Body of pancreas (tissue), 4 donors: ENCODE data around the gene GTPBP1. TPM values are rescaled to one million over a fixed set of nuclear protein-coding genes. Genes with fewer than 3 reads are reported as not detected.
A peak's percentile ranks its signal among the peaks of the same experiment; 100 is the strongest.

Experiments used
- ATAC-seq: fragments of 150-250 bp; one replicate; pipeline ENCODE4 v1.9.1; 2016
- DNase-seq, 4 donors: peaks; one replicate each; pipeline ENCODE4 v3.0.0-alpha.2; 2019
- H3K27ac ChIP-seq, 4 donors: fragments of 200-600 bp; sonication (generic); 1 replicate in 3 of 4; 2 replicates in 1 of 4; pipeline versions ENCODE4 v1.5.1 to v1.6.1; 2016 to 2019; ENCODE audit warnings: mild to moderate bottlenecking in 1 of 4, mixed read lengths in 1 of 4, moderate library complexity in 1 of 4
- H3K27me3 ChIP-seq, 2 donors: fragments of 200-600 bp; sonication (generic); one replicate each; pipeline ENCODE4 v1.6.0; 2016; ENCODE audit warnings: mild to moderate bottlenecking in 1 of 2
- H3K36me3 ChIP-seq, 2 donors: fragments of 200-600 bp; sonication (generic); replicated peaks in 1 of 2; 2 replicates each; pipeline ENCODE4 v1.5.1; 2016; ENCODE audit warnings: low read depth in 2 of 2; ENCODE audit not compliant: insufficient read depth in 1 of 2
- H3K4me1 ChIP-seq: fragments of 200-600 bp; sonication (generic); one replicate; pipeline ENCODE4 v1.6.0; 2016
- H3K4me3 ChIP-seq, 2 donors: fragments of 200-600 bp; sonication (generic); 1 replicate in 1 of 2; 2 replicates in 1 of 2; pipeline ENCODE4 v1.5.1; 2016 to 2019
- H3K9me3 ChIP-seq, 3 donors: fragments of 200-600 bp; sonication (generic); 1 replicate in 2 of 3; 2 replicates in 1 of 3; pipeline ENCODE4 v1.5.1; 2016
- CTCF ChIP-seq, 7 experiments: fragments of 450-650 bp in 4 of 7; fragments of 200-600 bp in 3 of 7; sonication (generic) in 3 of 7; IDR thresholded peaks; one replicate each; pipeline ENCODE4 v1.5.1; 2016 to 2019; ENCODE audit warnings: antibody characterized with exemption in 7 of 7
- POLR2A ChIP-seq, 3 donors: fragments of 450-650 bp; IDR thresholded peaks; one replicate each; pipeline ENCODE4 v1.6.1; 2016; ENCODE audit warnings: antibody characterized with exemption in 3 of 3, mild to moderate bottlenecking in 2 of 3
- WGBS, 2 donors: methylation state at CpG; one replicate each; pipeline ENCODE4 v1.1.5; 2017; 5-methylcytosine and 5-hydroxymethylcytosine counted together
- intact Hi-C: fragments of 100-400 bp; cut with DNase I; formaldehyde crosslinking; loops from one replicate; pipeline ENCODE4 v1.15.1; 2023
- total RNA-seq, 2 donors: library from RNA; depleted of rRNA; stranded (reverse); fragments of >200 nt; gene quantifications; one replicate each; pipeline ENCODE4 v1.1.0, GENCODE V29; 2016

Gene GTPBP1
- total RNA-seq, 2 donors from 2014 or later: 34.0 to 53.4 TPM

- H3K27ac ChIP-seq: peak overlapping the region; percentile 85 to 94 (median 90)
- no peak overlapping the region for H3K4me3 ChIP-seq
- TF ChIP-seq POLR2A (IDR thresholded peaks at IDR 0.05) (no peak), CTCF (IDR thresholded peaks at IDR 0.05) (no peak)
- H3K27me3 ChIP-seq: no peaks in the 10 kb centered on the region
- no peak for ATAC-seq
- intact Hi-C loops: no loop called here
- H3K36me3 ChIP-seq: peaks cover 28 to 40% of the 10 kb centered on the region in 2 donors
- H3K9me3 ChIP-seq: no peaks in the 10 kb centered on the region
- DNase-seq: peak in 1 of 4 donors; percentile 45
- 80 to 90% methylated on average over 12 to 15 of the region's 15 CpGs for WGBS, 2 donors
- H3K4me1 ChIP-seq: peaks cover 53% of the 10 kb centered on the region
Observed at GRCh38 chr22:38735465-38736256, 29.9 kb downstream of the GTPBP1 start.

DNA sequence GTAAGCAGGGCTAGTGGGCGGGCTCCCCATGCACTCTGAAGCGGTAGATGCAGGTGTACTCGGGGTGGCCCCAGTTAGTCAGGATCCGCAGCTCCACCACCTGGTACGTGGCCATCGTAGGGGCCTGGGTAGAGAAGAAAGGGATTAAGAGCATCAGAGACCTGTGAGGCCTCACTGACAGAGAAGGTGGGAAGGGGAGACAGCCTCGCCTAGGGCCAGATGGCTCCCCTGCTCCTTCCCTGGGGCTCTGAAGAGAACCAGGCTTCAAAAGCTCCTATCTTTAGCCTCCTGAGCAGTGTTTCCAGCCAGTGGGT is 30.5 kb downstream of the GTPBP1 start:
- peak overlapping the region in 1 of 4 donors; percentile 85 for H3K27ac ChIP-seq
- H3K27me3 ChIP-seq: no peaks in the 10 kb centered on the region
- TF ChIP-seq CTCF (IDR thresholded peaks at IDR 0.05) (no peak), POLR2A (IDR thresholded peaks at IDR 0.05) (no peak)
- 86 to 92% methylated on average over 7 of the region's 7 CpGs for WGBS, 2 donors
- no peaks in the 10 kb centered on the region for H3K9me3 ChIP-seq
- intact Hi-C loops: no loop called here
- peaks cover 49% of the 10 kb centered on the region for H3K4me1 ChIP-seq
- no peak for DNase-seq
- peaks cover 32 to 46% of the 10 kb centered on the region in 2 donors for H3K36me3 ChIP-seq
- no peak overlapping the region for H3K4me3 ChIP-seq
- ATAC-seq: no peak

- Histone ChIP-seq H3K27me3 (no peaks in the 10 kb centered on the region), H3K27ac (no peak overlapping the region), H3K4me3 (no peak overlapping the region), H3K4me1 (peaks cover 36% of the 10 kb centered on the region), H3K36me3 (peaks cover 42 to 59% of the 10 kb centered on the region in 2 donors), H3K9me3 (no peaks in the 10 kb centered on the region)
- intact Hi-C loops: no loop called here
- TF ChIP-seq CTCF (IDR thresholded peaks at IDR 0.05) (no peak), POLR2A (IDR thresholded peaks at IDR 0.05) (no peak)
- no peak for DNase-seq
- no peak for ATAC-seq
- 86% methylated on average over 16 to 21 of the region's 21 CpGs for WGBS, 2 donors
Observed at GRCh38 chr22:38737302-38738060, 31.7 kb downstream of the GTPBP1 start.

DNA sequence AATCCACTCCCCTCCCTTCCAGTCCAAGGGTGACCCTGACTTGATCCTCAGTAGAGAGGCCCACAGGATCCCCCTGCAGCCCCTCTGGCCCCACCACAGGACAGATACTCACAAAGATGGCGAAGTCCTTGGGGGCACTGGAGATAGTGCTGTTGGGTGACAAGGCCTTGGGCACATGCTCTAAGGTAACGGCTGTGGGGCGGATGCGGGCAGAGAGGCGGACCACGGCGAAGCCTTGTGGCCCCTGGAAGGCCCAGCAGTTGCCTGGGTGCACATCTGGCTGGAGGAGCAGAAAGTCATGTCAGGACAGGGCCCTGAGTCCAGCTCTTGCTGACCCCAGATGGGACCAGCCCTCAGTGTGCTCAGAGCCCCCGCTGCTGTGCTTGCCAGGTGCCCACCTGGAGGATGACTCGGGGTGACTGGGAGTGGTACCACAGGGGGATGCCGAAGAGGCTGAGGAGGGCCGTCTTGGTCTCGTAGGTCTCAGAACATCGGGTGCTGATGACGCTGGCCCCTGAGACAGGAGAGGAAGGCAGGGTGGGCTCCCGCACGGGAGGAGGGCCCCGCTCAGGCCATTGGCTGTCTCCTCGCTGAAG is 32.8 kb downstream of the GTPBP1 start:
- Histone ChIP-seq H3K36me3 (peaks cover 42 to 66% of the 10 kb centered on the region in 2 donors), H3K4me1 (peaks cover 26% of the 10 kb centered on the region), H3K4me3 (no peak overlapping the region), H3K27ac (no peak overlapping the region), H3K9me3 (no peaks in the 10 kb centered on the region), H3K27me3 (no peaks in the 10 kb centered on the region)
- WGBS, 2 donors: 96 to 97% methylated on average over 11 to 18 of the region's 18 CpGs
- no peak for TF ChIP-seq CTCF (IDR thresholded peaks at IDR 0.05)
- TF ChIP-seq POLR2A (IDR thresholded peaks at IDR 0.05): no peak
- intact Hi-C loops: no loop called here
- DNase-seq: no peak
- no peak for ATAC-seq
